ENCODE measurements around the gene YIF1A.

YIF1A gene

DNA sequence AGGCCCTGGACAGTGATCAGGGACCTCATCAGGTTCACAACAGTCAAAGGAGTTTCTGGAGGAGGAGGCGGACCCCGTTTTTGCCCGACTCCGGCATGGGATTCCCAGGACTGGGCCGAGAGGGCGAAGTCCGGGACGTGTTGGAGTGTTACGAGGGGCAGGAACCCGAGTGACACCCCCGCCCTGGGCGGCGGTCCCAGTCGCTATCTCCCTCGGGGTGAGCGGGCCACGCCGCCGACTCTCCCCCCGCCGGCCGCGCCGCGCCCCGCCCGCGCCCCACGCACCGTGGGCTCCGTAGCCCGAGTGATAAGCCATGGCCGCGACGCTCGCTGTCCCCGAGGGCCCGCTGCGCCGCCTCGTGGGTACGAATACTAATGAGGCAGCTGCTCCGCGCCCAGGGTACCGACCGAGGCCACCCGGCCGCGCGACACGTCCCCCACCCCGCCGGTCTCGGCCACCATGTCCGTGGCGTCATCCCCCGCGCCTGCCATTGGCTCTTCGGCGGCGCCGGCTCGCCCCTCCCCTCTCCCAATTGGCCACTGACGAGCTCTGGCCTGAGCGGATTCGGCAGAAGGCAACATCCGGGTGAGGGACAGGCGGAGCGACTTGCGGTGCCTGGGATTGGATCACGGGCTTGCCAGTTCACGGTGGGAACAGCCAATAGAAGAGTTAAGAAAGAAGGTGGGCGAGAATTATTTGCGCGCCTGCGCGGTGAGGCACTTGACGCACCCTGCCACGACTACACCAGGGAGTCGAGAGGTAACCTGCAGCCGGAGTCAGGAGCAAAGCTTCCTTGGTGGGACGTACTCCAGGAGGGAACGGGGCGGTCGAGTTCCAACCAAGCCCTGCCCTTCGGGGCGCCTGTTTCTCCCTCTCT, at the start of gene YIF1A:
YIF1A (minus strand) TSS at position 473 of the 877 bp plus-strand sequence; CDS start at position 315, 158 bp downstream.
- peak; percentile 98 to 99 for DNase-seq

GRCh38 chr11:66337103-66337899, 48.4 kb upstream of the YIF1A start:
- no peak for DNase-seq

DNA sequence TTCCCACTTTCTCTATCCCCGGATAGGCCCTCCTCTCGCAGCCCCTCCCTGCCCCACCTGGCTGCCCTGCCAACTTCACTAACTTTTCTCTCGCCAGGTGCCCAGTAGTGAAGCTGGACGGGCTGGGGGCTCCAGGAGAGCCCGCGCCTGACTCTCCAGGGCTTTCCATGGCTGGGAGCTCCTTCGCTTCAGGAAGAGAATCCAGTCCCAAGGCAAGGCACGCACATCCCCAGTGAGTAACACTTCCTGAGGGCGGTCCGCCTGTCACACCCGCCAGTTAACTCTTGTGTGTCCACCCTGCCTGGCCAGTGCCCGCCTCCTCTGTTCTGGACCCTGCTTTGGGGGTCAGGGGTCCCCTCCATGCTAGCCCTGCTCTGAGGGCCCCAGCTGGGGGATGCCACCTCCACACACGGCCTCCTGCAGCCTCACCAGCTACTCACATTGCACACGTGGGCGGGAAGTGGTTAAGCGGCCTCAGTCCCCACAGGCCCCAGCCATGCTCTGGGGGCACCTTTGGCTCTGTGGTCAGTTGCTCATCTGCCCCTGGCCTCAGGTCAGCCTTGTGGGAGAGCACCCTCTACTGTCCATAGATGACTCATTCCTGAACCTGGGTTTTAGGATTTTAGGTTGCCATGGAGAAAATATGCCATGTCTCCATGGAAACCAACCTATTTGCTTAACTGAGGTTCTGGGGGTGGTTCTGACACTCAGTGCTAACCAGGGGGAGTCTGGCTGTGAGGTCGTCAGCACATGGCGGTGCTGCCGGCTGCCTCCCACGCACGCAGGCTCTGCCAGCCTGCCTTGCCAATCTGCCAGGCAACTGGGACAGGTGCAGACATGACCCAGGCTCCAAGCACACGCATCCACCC, 47.5 kb upstream of the YIF1A start, which contains the start of gene RIN1:
RIN1 (minus strand) TSS at position 201 of the 869 bp plus-strand sequence; CDS start at position 169, 32 bp downstream.
- peak; percentile 56 to 77 for DNase-seq

DNA sequence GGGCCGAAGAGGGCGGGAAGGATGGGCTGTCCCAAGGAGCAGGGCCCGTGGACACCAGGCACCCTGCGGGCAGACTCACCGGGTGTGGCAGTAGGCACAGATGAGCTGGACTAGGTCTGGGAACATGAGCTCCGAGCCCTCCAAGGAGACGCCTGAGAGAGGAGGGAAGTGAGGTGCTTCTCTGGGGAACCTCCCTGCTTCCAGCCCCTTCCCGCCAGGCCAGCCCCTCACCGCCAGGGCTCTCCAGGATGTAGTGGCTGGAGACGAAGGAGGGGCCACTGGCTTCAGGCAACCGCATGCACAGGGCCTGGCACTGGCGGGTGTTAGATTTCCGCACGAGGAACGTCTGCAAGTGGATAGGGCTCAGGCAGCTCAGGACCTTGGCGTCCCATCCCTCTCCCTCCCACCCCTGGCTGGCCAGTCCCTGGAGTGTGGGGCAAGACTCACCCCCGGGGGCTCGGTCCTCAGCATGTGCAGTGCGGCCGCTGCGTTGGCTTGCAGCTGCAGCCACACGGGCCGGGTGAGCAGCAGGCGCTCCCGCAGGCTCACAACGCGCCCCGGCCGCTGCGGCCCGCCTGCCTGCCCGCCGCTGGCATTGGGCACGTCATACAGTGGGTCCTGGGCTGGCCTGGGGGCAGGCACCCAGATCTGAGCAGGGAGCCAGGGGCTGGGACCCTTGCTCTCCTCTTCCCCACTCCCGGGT, 46.7 kb upstream of the YIF1A start:
- no peak for DNase-seq

DNA sequence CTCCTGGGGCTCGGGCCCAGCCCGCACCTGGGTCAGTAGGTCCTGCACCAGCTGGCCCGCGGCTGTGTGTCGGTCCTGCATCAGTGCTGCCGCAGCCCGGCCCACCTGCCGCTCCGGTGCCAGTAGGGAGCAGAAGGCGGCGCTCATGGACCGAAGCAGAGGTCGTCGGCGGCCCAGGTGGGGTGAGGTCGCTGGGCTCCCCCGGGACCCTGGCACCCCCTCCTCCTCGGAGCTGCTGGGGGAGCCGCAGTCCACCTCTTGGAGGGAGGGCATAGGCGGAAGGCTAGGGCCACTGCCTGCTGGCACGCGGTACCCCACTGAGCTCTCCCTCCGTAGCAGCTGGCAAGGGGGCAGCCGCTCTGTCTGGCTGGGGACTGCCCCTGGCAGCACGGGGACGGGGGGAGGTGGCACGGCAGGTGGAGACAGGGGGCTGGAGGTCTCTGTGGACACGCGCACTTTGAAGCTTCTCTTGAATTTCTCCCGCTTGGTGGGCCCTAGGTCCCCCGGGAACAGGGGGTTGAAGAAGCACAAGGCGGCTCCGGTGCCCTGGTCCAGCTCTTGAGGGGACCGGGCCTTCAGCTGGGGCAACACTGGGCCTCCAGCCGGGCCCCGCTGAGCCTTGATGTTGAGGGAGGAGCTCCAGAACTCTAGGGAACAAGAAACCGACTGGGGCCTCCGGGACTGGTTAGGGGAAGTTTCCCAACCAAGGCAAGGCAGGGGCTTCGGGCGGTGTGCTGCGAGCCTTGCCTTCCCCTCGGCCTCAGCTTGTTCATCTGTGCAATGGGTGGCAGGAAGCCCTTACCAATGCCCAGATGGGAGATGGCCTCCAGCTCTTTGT, 45.9 kb upstream of the YIF1A start:
- no peak for DNase-seq

- no peak for DNase-seq
These were observed 45.1 kb upstream of the YIF1A start for GRCh38 chr11:66333896-66334604.

- no peak for DNase-seq
These were observed 44.4 kb upstream of the YIF1A start for GRCh38 chr11:66333220-66333877.

GRCh38 chr11:66332371-66333219, 43.7 kb upstream of the YIF1A start:
- no peak for DNase-seq

DNA sequence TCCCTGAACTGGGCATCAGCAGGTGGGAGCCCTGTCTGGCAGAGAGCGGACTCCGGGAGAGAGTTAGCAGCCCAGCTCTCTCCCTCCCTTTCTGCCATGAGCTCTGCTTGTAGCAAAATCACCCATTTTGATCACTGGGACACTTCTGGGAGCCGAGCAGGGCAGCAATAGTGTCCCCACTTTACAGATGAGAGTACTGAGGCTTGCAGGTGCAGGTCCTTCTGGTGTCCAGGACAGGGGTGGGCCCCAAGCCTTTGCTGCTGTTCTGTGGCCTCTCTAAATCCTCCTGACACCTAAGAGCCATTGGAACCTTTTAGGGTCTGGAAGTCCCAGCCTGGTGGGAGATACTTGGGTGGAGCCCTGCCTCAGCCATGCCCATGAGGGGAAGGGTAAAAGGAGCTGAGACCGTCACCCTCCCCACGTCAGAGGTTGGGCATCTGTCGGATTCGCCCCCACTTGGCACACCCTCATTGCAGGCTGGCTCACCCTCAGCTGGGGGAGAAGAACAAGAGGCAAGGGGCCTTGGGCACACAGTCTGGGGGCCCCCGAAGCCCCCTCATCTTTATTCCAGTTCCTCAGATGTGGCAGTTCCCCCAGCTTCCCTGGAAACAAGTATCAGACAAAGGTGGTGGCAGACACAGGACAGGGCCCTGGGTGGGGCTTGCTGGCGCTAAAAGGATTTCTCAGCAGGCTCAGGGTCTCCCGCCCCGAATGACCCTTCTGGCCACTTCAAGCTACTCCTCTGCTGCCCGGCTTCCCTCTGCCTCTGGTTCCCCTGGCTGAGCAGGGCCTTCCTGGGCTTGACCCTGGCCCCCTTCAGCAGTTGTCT, 42.8 kb upstream of the YIF1A start:
- DNase-seq, result no peak

- DNase-seq, result no peak
These were observed 42.0 kb upstream of the YIF1A start for GRCh38 chr11:66330931-66331330.

GRCh38 chr11:66329165-66329673, 40.3 kb upstream of the YIF1A start:
- no peak for DNase-seq

DNA sequence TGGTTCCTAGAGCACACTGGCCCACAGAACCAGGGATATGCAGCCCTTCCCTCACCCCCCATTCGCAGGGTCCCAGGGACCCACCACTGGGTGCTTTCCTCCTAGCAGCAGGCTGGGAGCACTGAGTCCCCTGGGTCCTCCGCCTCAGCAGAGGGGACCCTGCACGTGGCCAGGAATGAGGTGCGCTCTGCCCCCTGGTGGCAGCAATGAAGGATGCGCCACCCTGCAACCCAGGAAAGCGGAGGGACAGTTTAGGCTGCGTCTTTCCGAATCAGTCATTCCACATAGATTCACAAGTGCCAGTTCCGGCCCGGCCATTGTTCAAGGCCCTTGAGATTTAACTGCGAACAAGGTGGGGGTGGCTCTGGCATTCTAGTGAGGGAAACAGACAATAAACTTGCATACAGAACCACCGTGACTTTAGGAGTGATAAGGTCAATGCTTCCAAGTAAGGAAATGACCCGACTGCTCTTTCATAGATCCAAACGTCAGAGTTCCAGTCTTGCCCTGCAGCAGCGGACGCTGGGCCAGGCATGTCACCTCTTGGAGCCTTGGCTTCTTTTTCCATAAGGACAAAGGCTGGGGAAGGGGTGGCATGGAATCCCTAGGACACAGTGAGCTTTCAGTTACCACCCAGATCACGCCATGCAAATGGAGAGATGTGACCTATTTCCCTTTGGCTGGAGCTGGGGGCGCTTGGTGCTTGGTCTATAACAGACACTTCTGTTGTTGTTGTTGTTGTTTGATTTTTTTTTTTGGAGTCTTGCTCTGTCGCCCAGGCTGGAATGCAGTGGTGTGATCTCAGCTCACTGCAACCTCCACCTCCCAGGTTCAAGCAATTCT, 39.6 kb upstream of the YIF1A start:
- peak; percentile 59 to 73 for DNase-seq

DNA sequence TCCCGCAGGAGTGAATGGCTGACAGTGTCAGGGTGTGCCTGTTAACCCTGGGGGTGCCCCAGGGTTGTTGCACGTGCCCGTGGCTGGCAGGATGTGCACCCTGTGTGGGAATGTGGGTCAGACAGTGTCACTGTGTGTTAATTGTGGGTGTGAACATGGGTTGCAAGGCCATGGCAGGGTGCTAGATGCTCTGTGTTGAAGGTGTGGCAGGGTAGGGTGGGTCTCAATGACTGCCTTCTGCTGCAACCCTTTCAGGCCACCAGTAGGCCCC, 39.0 kb upstream of the YIF1A start:
- no peak for DNase-seq

- no peak for DNase-seq
These were observed 38.5 kb upstream of the YIF1A start for GRCh38 chr11:66327171-66328030.

- no peak for DNase-seq
These were observed 37.5 kb upstream of the YIF1A start for GRCh38 chr11:66326261-66327111.
